GM19468 (cell line): ENCODE measurements around the gene CAMKK1.

Experiments used
- ATAC-seq: cut with Tn5 transposase; IDR thresholded peaks from one replicate; pipeline ENCODE4 v1.9.1; 2021; ENCODE audit warnings: mild to moderate bottlenecking, moderate library complexity, moderate number of reproducible peaks; ENCODE audit not compliant: unreplicated experiment; ENCODE audit errors: extremely low read depth

The CAMKK1 gene

DNA sequence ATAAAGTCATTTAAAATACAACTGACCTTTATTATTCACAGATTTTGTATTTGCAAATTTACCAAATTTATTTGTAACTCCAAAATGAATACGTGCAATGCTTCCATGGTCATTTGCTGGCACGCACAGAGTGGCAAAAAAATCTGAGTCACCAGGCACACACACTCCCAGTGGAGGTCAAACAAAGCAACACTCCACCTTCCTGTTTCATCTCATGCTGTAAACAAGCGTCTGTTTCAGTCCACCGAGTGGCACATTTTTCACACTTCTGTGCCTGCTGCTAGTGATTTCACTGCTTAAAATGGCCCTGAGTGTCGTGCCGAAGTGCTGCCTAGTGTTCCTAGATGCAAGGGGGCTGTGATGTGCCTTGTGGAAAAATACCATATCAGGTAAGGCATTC lies 74.1 kb downstream of the CAMKK1 start:
- ATAC-seq, result no peak

DNA sequence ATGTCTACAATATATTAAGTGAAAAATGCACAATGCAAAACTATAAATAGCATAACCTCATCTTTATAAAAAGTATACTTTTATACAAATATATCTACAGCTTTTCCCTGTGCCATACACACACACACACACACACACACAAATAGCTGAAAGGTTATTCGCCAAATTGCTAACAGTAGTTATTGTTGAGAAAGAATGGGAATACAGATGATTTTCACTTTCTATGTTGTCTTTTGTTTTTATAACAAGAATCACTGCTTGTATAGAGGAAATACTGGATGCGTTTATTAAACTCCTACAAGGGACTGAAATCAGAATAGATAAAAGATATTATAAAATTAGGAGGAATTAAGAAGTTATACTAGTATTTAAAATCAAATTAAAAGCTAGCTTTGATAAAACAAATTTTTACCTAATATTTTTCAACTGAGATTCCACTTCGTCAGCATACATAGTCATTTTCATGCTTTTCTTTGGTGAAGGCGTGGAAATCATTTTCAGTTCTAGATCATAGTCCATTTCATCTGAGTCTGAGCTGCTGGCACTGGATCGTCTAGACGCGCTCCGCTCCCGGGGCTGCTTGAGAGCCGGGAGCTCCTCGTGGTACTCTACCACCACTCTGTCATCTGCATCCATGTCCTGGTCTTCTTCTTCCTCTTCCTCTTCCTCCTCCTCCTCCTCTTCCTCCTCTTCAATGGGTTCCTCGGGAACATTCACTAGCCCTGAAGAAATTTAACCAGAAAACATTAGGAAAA lies 74.8 kb downstream of the CAMKK1 start:
- no peak for ATAC-seq

DNA sequence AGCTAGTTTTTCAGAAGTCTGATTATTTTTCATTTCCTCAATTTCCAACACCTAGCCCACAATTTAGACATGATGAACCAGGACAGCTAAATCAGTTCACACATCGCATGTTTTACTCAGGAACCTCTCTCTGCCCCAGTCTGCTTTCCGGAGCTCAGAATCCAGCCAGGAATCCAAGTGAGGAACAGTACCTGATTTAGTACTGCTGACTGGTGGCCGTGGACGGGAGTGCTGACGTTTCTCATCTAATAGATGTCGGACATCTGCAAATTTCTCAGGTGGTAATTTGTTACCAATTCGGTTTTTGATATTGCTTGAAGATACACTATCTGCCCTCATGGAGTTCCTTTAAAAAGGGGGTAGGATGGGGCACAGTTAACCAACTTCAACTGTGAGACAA lies 76.9 kb downstream of the CAMKK1 start:
- ATAC-seq, result no peak

DNA sequence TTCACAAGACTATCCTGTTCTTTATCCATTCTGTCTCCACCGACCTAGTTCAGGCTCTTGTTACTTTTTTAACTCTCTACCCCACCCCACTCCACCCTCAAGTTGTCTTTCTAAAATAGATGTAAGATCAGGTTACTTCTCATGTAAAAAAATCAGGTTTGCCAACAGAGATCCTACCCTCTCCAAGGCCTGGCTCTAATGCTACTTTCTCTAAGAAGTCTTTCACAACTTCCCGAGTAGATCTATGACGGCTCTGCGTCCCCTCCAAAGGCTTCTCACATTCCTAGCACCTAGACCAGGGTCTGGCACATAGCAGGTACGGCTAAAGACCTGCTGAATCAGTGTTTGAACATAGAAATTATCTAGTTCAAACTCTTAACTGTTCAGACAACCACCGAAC lies 77.7 kb downstream of the CAMKK1 start:
- ATAC-seq, result no peak

DNA sequence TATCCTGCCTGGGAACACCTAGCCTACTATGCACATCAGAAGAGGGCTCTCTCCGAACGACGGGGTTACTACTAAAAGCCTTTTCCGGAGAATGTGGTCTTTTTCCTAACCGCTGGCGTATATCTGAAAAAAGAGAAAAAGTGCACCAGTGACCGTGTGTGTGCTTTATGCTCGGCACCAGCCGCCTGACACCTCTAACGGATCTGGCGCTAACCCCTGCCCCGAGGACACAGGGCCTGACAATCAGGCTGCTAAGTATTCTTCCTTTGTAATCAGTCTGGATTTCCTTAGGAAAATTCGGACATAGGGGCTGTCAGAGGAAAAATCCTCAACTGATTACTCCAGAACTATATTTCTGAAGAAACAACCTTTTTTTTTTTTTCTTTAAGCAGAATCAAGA lies 78.5 kb downstream of the CAMKK1 start:
- no peak for ATAC-seq

DNA sequence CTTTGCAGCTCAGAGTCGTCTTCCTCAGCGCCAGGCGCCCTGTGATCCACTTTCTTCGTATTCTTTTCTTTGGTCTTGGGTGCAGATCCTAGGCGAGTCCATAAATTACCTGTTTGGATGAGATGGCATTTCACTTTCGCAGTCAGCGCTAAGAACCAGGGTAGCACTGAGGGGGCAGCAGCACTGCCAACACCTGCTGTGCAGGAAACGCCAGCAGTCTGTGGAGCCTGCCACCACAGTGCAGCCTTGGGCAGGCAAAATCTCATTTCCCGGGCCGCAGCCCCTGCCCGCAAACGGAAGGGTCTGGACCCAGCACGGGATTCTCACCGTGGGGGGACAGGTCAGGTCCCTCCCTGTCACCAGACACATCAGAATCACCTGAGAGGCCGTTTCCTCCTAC lies 79.7 kb downstream of the CAMKK1 start:
- ATAC-seq, result no peak

DNA sequence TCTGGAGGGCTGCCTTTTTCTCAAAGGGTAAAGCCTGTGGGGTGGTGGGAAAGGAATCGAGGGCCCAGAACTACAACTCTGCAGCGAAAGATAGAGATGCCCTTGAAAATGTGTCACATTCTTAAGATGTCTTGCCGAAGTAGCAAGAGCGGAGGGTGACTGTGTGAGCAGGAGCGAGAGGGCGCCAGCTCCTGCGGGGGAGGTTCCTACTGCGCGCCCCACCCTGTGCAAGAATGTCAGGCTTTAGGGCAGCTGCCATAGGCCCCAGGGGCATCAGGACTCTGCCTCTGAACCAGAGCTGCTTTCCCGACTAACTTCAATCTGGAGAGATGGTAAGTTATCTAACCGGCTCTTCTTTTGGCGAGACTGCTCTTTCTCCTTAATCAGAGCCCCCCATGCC lies 80.1 kb downstream of the CAMKK1 start:
- no peak for ATAC-seq

DNA sequence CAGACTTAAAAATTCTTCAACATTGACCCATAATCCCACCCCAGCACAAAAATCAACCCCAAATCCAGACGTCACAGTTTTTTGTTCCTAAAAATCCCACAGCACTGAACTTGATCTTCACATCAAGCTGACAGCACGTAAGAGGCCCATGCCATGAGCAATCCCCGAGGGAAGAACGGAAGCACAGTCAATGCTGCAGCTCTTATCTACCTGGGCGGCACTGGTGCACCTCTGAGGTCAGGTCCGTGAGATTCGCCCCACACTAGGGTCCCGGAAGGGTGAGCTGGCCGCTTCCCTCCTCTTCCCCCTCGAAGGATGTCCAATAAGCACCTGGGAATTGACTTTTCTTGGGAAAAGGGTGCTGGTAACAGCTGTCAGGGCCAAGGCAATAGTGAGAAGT lies 80.6 kb downstream of the CAMKK1 start:
- no peak for ATAC-seq
